Measurements from ENCODE around the gene TTC28.

- TF ChIP-seq EZH2phosphoT487 (conservative IDR thresholded peaks at IDR 0.05; ENCODE audit: low read length) (no peak), CTCF (IDR thresholded peaks at IDR 0.05; ENCODE audit: insufficient read depth, low read length, poor library complexity, severe bottlenecking) (no peak)
These were observed 726.9 kb downstream of the TTC28 start for GRCh38 chr22:27952779-27953178.

All from SU-DHL-6 (cell line).